OCI-LY7 (cell line): ENCODE results near the gene RFWD3. TPM values are rescaled to one million over a fixed set of nuclear protein-coding genes. Genes with fewer than 3 reads are reported as not detected.

Source experiments
- BruUV-seq: library from RNA; stranded (reverse); fragments of 400-500 nt; replicated peaks from 2 replicates; lab custom pipeline; 2021; lab: Mats Ljungman, UMichigan
- CTCF ChIA-PET: fragments of 300-600 bp; sonication (Branson Sonifier 250); formaldehyde crosslinking; loops from one replicate; lab custom pipeline; 2022; ENCODE audit warnings: antibody characterized with exemption; ENCODE audit not compliant: unreplicated experiment; lab: Charles Lee
- POLR2A ChIA-PET: fragments of 300-600 bp; sonication (Branson Sonifier 250); formaldehyde crosslinking; loops from one replicate; lab custom pipeline; 2022; ENCODE audit warnings: antibody characterized with exemption; lab: Charles Lee
- DNase-seq: peaks from one replicate; pipeline ENCODE4 v3.0.0-alpha.2; 2015; ENCODE audit warnings: low spot score
- H2AFZ ChIP-seq: fragments of 200-600 bp; sonication (generic), shearing (Covaris generic); 2 replicates; pipeline ENCODE4 v1.6.1; 2014; ENCODE audit warnings: mild to moderate bottlenecking, antibody characterized with exemption, low read length, moderate library complexity
- H3K27ac ChIP-seq: fragments of 200-600 bp; sonication (generic); 2 replicates; pipeline ENCODE4 v1.5.1; 2014; ENCODE audit warnings: mixed run types, low read depth, mild to moderate bottlenecking, moderate library complexity, low read length, inconsistent platforms; ENCODE audit not compliant: poor library complexity, severe bottlenecking
- H3K36me3 ChIP-seq: fragments of 200-600 bp; sonication (generic); 2 replicates; pipeline ENCODE4 v1.6.1; 2014; ENCODE audit warnings: mild to moderate bottlenecking, antibody characterized with exemption, low read length, moderate library complexity, mixed read lengths; ENCODE audit not compliant: insufficient read depth
- H3K4me1 ChIP-seq: fragments of 200-600 bp; sonication (generic); 2 replicates; pipeline ENCODE4 v1.5.1; 2014; ENCODE audit warnings: mild to moderate bottlenecking, low read length; ENCODE audit not compliant: insufficient read depth, poor library complexity, severe bottlenecking
- H3K4me2 ChIP-seq: fragments of 200-600 bp; sonication (generic); 2 replicates; pipeline ENCODE4 v1.6.1; 2014; ENCODE audit warnings: mild to moderate bottlenecking, low read length
- H3K4me3 ChIP-seq: fragments of 200-600 bp; sonication (generic); 2 replicates; pipeline ENCODE4 v1.5.1; 2014; ENCODE audit warnings: mild to moderate bottlenecking, low read depth, low read length; ENCODE audit not compliant: poor library complexity, severe bottlenecking
- H3K79me2 ChIP-seq: fragments of 200-600 bp; sonication (generic); 2 replicates; pipeline ENCODE4 v1.6.1; 2016; ENCODE audit warnings: low read depth, mild to moderate bottlenecking, low read length, moderate library complexity, mixed read lengths; ENCODE audit not compliant: insufficient read depth
- H3K9me2 ChIP-seq: fragments of 200-600 bp; sonication (generic); 2 replicates; pipeline ENCODE4 v1.6.1; 2016; ENCODE audit warnings: mild to moderate bottlenecking, low read length, mixed read lengths; ENCODE audit not compliant: insufficient read depth
- H3K9me3 ChIP-seq: fragments of 200-600 bp; sonication (generic); 2 replicates; pipeline ENCODE4 v1.6.1; 2014; ENCODE audit warnings: mild to moderate bottlenecking, mixed run types, low read length, mixed read lengths
- H4K20me1 ChIP-seq: fragments of 200-600 bp; sonication (generic); 2 replicates; pipeline ENCODE4 v1.6.1; 2014; ENCODE audit warnings: mild to moderate bottlenecking, antibody characterized with exemption, low read length, moderate library complexity, mixed read lengths; ENCODE audit not compliant: insufficient read depth
- EZH2phosphoT487 ChIP-seq: fragments of 200-600 bp; sonication (generic); IDR thresholded peaks from 2 replicates; pipeline ENCODE4 v1.6.1; 2018; ENCODE audit warnings: low read depth, borderline replicate concordance, mild to moderate bottlenecking, mixed run types, antibody characterized with exemption, low read length, moderate library complexity, mixed read lengths
- intact Hi-C: fragments of 100-400 bp; cut with micrococcal nuclease; formaldehyde crosslinking; loops from one replicate; pipeline ENCODE4 v1.10.0; 2022; ENCODE audit not compliant: unreplicated experiment
- total RNA-seq, 2 experiments: library from RNA; depleted of rRNA in 1 of 2; stranded (reverse); fragments of >200 nt in 1 of 2; shearing (Covaris generic) in 1 of 2; gene quantifications; 2 replicates each; pipeline ENCODE4 v1.2.3, GENCODE V29; 2014 to 2022
- TF ChIP-seq, protein P1 (sequence below): fragments of 200-600 bp; sonication (generic); conservative IDR thresholded peaks from 2 replicates; pipeline ENCODE4 v1.5.1; 2014; ENCODE audit warnings: mild to moderate bottlenecking, antibody characterized with exemption, low read length, moderate library complexity, mixed read lengths

RFWD3 gene
- total RNA-seq, 2 experiments from 2014 or later, result 79.7 to 134 TPM

GRCh38 chr16:74700438-74701225, 34.0 kb upstream of the RFWD3 start, which contains the start of gene MLKL:
Gene MLKL (minus strand): TSS chr16:74700862. CDS start chr16:74695757, 5,105 bp downstream.
- Histone ChIP-seq H3K27ac (peak within 1 kb of the TSS; percentile 51), H2AFZ (peak within 1 kb of the TSS; percentile 96), H3K9me3 (no peaks in the 10 kb centered on the region), H3K79me2 (peaks cover 5% of the 10 kb centered on the region; the same call in 1 of the 2 replicates), H3K4me2 (peak within 1 kb of the TSS; percentile 85), H3K36me3 (no peaks in the 10 kb centered on the region), H3K4me1 (peaks cover 50% of the 10 kb centered on the region), H3K4me3 (peak within 1 kb of the TSS; percentile 69), H4K20me1 (no peaks in the 10 kb centered on the region), H3K9me2 (no peaks in the 10 kb centered on the region)
- TF ChIP-seq, protein P1, sequence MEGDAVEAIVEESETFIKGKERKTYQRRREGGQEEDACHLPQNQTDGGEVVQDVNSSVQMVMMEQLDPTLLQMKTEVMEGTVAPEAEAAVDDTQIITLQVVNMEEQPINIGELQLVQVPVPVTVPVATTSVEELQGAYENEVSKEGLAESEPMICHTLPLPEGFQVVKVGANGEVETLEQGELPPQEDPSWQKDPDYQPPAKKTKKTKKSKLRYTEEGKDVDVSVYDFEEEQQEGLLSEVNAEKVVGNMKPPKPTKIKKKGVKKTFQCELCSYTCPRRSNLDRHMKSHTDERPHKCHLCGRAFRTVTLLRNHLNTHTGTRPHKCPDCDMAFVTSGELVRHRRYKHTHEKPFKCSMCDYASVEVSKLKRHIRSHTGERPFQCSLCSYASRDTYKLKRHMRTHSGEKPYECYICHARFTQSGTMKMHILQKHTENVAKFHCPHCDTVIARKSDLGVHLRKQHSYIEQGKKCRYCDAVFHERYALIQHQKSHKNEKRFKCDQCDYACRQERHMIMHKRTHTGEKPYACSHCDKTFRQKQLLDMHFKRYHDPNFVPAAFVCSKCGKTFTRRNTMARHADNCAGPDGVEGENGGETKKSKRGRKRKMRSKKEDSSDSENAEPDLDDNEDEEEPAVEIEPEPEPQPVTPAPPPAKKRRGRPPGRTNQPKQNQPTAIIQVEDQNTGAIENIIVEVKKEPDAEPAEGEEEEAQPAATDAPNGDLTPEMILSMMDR, result peak; percentile 32; the same call in 1 of the 2 replicates
- TF ChIP-seq EZH2phosphoT487, result no peak
- CTCF ChIA-PET, result no interaction called here
- DNase-seq, result peak; percentile 54
- POLR2A ChIA-PET, result interaction anchor here (0.5 to 3.2 kb wide), 8 partner anchors 33 to 403 kb away, joined by 3 to 20 read pairs (median 4); partner anchors contain the start of genes RFWD3 and WDR59
- intact Hi-C loops, result loop anchor here (2.0 kb wide), 1 partner anchor 34 kb away; the partner anchor contains the start of gene RFWD3
- no TSS peak for BruUV-seq

DNA sequence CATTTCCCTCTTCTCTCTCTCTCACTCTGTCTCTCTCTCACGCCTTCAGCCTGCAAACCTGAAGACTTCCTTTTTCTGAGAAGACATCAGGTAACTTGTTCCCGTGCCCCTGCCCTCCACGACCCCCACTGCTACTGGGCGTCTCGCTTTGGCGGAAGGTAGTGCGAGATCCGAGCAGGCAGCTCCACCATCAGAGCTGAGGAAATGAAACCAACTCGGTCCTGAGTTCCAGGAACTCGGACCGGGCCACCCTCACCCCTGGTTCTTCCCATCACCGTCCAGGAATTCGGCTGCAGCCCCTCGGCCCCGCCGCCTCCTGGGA, 33.4 kb upstream of the RFWD3 start:
- Histone ChIP-seq H3K27ac (peak overlapping the region; percentile 51), H3K9me3 (no peaks in the 10 kb centered on the region), H3K4me2 (peak overlapping the region; percentile 85), H3K36me3 (no peaks in the 10 kb centered on the region), H3K79me2 (peaks cover 5% of the 10 kb centered on the region; the same call in 1 of the 2 replicates), H4K20me1 (no peaks in the 10 kb centered on the region), H3K4me1 (peaks cover 50% of the 10 kb centered on the region), H3K9me2 (no peaks in the 10 kb centered on the region), H2AFZ (peak overlapping the region; percentile 96), H3K4me3 (peak overlapping the region; percentile 69)
- ChIA-PET POLR2A (interaction anchor here (0.5 to 3.2 kb wide), 5 partner anchors 33 to 402 kb away, joined by 3 to 20 read pairs (median 4); partner anchors contain the start of genes RFWD3 and WDR59), CTCF (no interaction called here)
- no peak for TF ChIP-seq EZH2phosphoT487
- TF ChIP-seq, protein P1, result no peak
- intact Hi-C loops, result loop anchor here (2.0 kb wide), 1 partner anchor 33 kb away; the partner anchor contains the start of gene RFWD3
- DNase-seq, result peak; percentile 49
- no TSS peak for BruUV-seq
